Natural killer cell (primary cell): ENCODE results near the gene FAM170B. TPM values are rescaled to one million over a fixed set of nuclear protein-coding genes. Genes with fewer than 3 reads are reported as not detected.

Source experiments
- ATAC-seq, 3 donors: fragments of 150-1000 bp in 2 of 3; fragments of 200-7000 bp in 1 of 3; cut with Tn5 transposase; 1 replicate in 1 of 3; 2 replicates in 2 of 3; pipeline ENCODE4 v1.10.0; 2021; ENCODE audit warnings: mild to moderate bottlenecking in 2 of 3, moderate library complexity in 2 of 3
- DNase-seq, 2 donors: peaks; one replicate each; pipeline versions ENCODE4 v3.0.0 to v3.0.0-alpha.2; 2013 to 2021; ENCODE audit warnings: mixed read lengths in 1 of 2
- H3K27ac ChIP-seq: one replicate; pipeline ENCODE4 v1.5.1; 2013; ENCODE audit warnings: mild to moderate bottlenecking, low read length
- H3K27me3 ChIP-seq: one replicate; pipeline ENCODE4 v1.6.1; 2013; ENCODE audit warnings: low read length; ENCODE audit not compliant: control insufficient read depth, insufficient read depth
- H3K36me3 ChIP-seq: one replicate; pipeline ENCODE4 v1.6.1; 2013; ENCODE audit warnings: low read length; ENCODE audit not compliant: control insufficient read depth, insufficient read depth
- H3K4me1 ChIP-seq: one replicate; pipeline ENCODE4 v1.6.1; 2013; ENCODE audit warnings: low read length; ENCODE audit not compliant: control insufficient read depth, insufficient read depth
- H3K4me3 ChIP-seq: one replicate; pipeline ENCODE4 v1.5.1; 2013; ENCODE audit warnings: low read length
- H3K9me3 ChIP-seq: one replicate; pipeline ENCODE4 v1.6.1; 2013; ENCODE audit warnings: low read length; ENCODE audit not compliant: control insufficient read depth, insufficient read depth
- H3K27ac Mint-ChIP-seq, 2 donors: one replicate each; pipeline ENCODE4 v1.8.0; 2022; ENCODE audit warnings: mild to moderate bottlenecking in 2 of 2, mixed read lengths in 2 of 2, moderate library complexity in 1 of 2
- H3K27me3 Mint-ChIP-seq, 2 donors: one replicate each; pipeline ENCODE4 v1.8.0; 2022; ENCODE audit warnings: low read depth in 2 of 2, mixed read lengths in 2 of 2
- H3K36me3 Mint-ChIP-seq: one replicate; pipeline ENCODE4 v1.8.0; 2022; ENCODE audit warnings: mixed read lengths
- H3K4me1 Mint-ChIP-seq, 2 donors: one replicate each; pipeline ENCODE4 v1.8.0; 2022; ENCODE audit warnings: mixed read lengths in 2 of 2
- H3K4me3 Mint-ChIP-seq: one replicate; pipeline ENCODE4 v1.8.0; 2022; ENCODE audit warnings: mild to moderate bottlenecking, moderate library complexity, mixed read lengths
- H3K9me3 Mint-ChIP-seq, 2 donors: one replicate each; pipeline ENCODE4 v1.8.0; 2022; ENCODE audit warnings: mixed read lengths in 2 of 2
- WGBS: methylation state at CpG from one replicate; pipeline ENCODE4 v1.1.7; 2013; ENCODE audit warnings: missing lambda C conversion rate; ENCODE audit not compliant: insufficient coverage; 5-methylcytosine and 5-hydroxymethylcytosine counted together
- intact Hi-C: fragments of 100-400 bp; cut with micrococcal nuclease; formaldehyde crosslinking; loops from one replicate; pipeline ENCODE4 v1.14.2; 2022
- total RNA-seq, 4 donors: library from RNA; stranded (reverse); fragments of 120-200 nt in 1 of 4; gene quantifications; one replicate each; pipeline versions ENCODE4 v1.2.3 to v1.2.4, GENCODE V29; 2013 to 2022
- TF ChIP-seq, protein P1 (sequence below): fragments of 200-600 bp; IDR thresholded peaks from one replicate; pipeline ENCODE4 v1.8.0; 2022; ENCODE audit warnings: antibody characterized with exemption

FAM170B gene
- total RNA-seq, 3 donors from 2014 or later (not counting 1 experiment from before 2014, with no cell fraction given), result not detected

GRCh38 chr10:49160110-49160509 is 26.3 kb upstream of the FAM170B start:
- peaks cover 38 to 43% of the 10 kb centered on the region in 2 donors for H3K4me1 Mint-ChIP-seq
- ATAC-seq (no peak), DNase-seq (no peak)
- Histone ChIP-seq H3K9me3 (no peaks in the 10 kb centered on the region), H3K4me3 (no peak overlapping the region), H3K27me3 (no peaks in the 10 kb centered on the region), H3K27ac (no peak overlapping the region), H3K4me1 (peaks cover 13% of the 10 kb centered on the region), H3K36me3 (peaks cover 4% of the 10 kb centered on the region)
- H3K36me3 Mint-ChIP-seq, result no peaks in the 10 kb centered on the region
- peaks cover 0 to 4% of the 10 kb centered on the region in 2 donors for H3K27me3 Mint-ChIP-seq
- H3K9me3 Mint-ChIP-seq, result no peaks in the 10 kb centered on the region
- TF ChIP-seq, protein P1, sequence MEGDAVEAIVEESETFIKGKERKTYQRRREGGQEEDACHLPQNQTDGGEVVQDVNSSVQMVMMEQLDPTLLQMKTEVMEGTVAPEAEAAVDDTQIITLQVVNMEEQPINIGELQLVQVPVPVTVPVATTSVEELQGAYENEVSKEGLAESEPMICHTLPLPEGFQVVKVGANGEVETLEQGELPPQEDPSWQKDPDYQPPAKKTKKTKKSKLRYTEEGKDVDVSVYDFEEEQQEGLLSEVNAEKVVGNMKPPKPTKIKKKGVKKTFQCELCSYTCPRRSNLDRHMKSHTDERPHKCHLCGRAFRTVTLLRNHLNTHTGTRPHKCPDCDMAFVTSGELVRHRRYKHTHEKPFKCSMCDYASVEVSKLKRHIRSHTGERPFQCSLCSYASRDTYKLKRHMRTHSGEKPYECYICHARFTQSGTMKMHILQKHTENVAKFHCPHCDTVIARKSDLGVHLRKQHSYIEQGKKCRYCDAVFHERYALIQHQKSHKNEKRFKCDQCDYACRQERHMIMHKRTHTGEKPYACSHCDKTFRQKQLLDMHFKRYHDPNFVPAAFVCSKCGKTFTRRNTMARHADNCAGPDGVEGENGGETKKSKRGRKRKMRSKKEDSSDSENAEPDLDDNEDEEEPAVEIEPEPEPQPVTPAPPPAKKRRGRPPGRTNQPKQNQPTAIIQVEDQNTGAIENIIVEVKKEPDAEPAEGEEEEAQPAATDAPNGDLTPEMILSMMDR, result no peak
- intact Hi-C loops, result loop anchor here (10.0 kb wide), 1 partner anchor 505 kb away; no protein-coding TSS in a partner anchor
- H3K27ac Mint-ChIP-seq, result no peak overlapping the region
- H3K4me3 Mint-ChIP-seq, result no peak overlapping the region
- WGBS, result 82% methylated on average over 4 of the region's 5 CpGs

DNA sequence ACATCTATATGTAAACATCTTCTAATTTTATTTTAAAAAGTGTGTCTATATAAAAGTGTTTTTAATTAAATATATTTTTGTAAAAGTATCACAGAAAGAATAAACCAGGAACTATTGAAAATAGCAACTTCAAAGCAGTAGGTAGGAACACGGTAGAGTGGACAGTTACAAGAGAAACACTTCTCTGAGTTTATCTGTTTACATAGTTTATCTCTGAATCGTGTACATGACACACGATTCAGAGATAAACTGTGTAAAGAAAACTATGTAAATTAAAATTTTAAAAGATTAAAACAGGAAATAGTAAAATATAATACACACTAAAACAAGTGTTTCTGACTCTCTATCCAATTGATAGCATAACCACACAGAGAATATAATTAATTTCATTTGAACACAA is 25.1 kb upstream of the FAM170B start:
- Mint-ChIP-seq H3K36me3 (no peaks in the 10 kb centered on the region), H3K9me3 (no peaks in the 10 kb centered on the region), H3K27ac (no peak overlapping the region), H3K4me3 (no peak overlapping the region), H3K27me3 (no peaks in the 10 kb centered on the region), H3K4me1 (peaks cover 27 to 31% of the 10 kb centered on the region in 2 donors)
- Histone ChIP-seq H3K4me1 (peaks cover 10% of the 10 kb centered on the region), H3K9me3 (no peaks in the 10 kb centered on the region), H3K4me3 (no peak overlapping the region), H3K27ac (no peak overlapping the region), H3K27me3 (no peaks in the 10 kb centered on the region), H3K36me3 (peaks cover 2% of the 10 kb centered on the region)
- DNase-seq (no peak), ATAC-seq (no peak)
- intact Hi-C loops, result no loop called here
- TF ChIP-seq, protein P1, result no peak
- WGBS, result 56% methylated on average over 1 of the region's 3 CpGs

- H3K36me3 ChIP-seq, result peaks cover 2% of the 10 kb centered on the region
- 57% methylated on average over 3 of the region's 7 CpGs for WGBS
- no peak overlapping the region for H3K4me3 ChIP-seq
- ATAC-seq (no peak), DNase-seq (no peak)
- H3K27ac Mint-ChIP-seq, result no peak overlapping the region
- H3K4me1 Mint-ChIP-seq, result peaks cover 27 to 28% of the 10 kb centered on the region in 2 donors
- no peaks in the 10 kb centered on the region for H3K36me3 Mint-ChIP-seq
- H3K9me3 Mint-ChIP-seq, result no peaks in the 10 kb centered on the region
- no peaks in the 10 kb centered on the region for H3K27me3 Mint-ChIP-seq
- no peaks in the 10 kb centered on the region for H3K9me3 ChIP-seq
- H3K27ac ChIP-seq, result no peak overlapping the region
- TF ChIP-seq, protein P1, result no peak
- H3K27me3 ChIP-seq, result no peaks in the 10 kb centered on the region
- intact Hi-C loops, result no loop called here
- H3K4me1 ChIP-seq, result peaks cover 10% of the 10 kb centered on the region
- H3K4me3 Mint-ChIP-seq, result no peak overlapping the region
These were observed 24.6 kb upstream of the FAM170B start for GRCh38 chr10:49158404-49158803.

DNA sequence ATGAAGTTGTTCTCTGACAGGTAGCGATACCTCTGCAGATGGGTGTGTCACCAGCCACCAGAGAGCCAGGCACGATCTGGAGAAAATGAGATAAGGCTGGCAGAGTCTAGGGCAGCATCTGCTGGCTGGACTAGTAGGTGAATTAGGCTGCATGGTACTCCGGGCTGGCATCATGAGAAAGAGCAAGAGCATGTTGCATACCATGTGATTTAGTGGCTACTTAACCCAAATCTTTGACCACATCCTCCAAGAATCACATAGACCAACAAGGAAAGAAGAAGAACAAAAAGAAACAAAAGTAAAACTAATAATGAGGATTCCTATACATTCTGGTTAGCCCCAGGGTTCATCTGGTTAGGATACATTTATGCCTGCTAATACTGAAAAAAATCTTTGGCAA is 23.4 kb upstream of the FAM170B start:
- Histone ChIP-seq H3K4me3 (no peak overlapping the region), H3K27me3 (no peaks in the 10 kb centered on the region), H3K27ac (no peak overlapping the region), H3K36me3 (peaks cover 2% of the 10 kb centered on the region), H3K4me1 (peaks cover 10% of the 10 kb centered on the region), H3K9me3 (no peaks in the 10 kb centered on the region)
- TF ChIP-seq, protein P1, result no peak
- H3K36me3 Mint-ChIP-seq, result no peaks in the 10 kb centered on the region
- 57% methylated on average over 3 of the region's 3 CpGs for WGBS
- no peaks in the 10 kb centered on the region for H3K27me3 Mint-ChIP-seq
- H3K9me3 Mint-ChIP-seq, result no peaks in the 10 kb centered on the region
- ATAC-seq (peak; percentile 46 to 87 (median 66)), DNase-seq (no peak)
- H3K4me3 Mint-ChIP-seq, result peak overlapping the region; percentile 55
- peaks cover 27 to 28% of the 10 kb centered on the region in 2 donors for H3K4me1 Mint-ChIP-seq
- intact Hi-C loops, result no loop called here
- peak overlapping the region; percentile 11 to 79 for H3K27ac Mint-ChIP-seq
